Left ventricle myocardium inferior (tissue), 1 donor: ENCODE measurements around the gene PLPP2. TPM values are rescaled to one million over a fixed set of nuclear protein-coding genes. Genes with fewer than 3 reads are reported as not detected.

ENCODE experiments used
- DNase-seq: peaks from one replicate; pipeline ENCODE4 v3.0.0-alpha.2; 2020
- H3K27ac ChIP-seq: fragments of 200-600 bp; replicated peaks from 2 replicates; pipeline ENCODE4 v1.8.0; 2021
- H3K27me3 ChIP-seq: fragments of 200-600 bp; 2 replicates; pipeline ENCODE4 v1.8.0; 2021; ENCODE audit warnings: low read depth
- H3K36me3 ChIP-seq: fragments of 200-600 bp; 2 replicates; pipeline ENCODE4 v1.8.0; 2021
- H3K4me1 ChIP-seq: fragments of 200-600 bp; 2 replicates; pipeline ENCODE4 v1.8.0; 2021
- H3K4me3 ChIP-seq: fragments of 200-600 bp; 2 replicates; pipeline ENCODE4 v1.8.0; 2021; ENCODE audit warnings: mild to moderate bottlenecking, moderate library complexity
- H3K9me3 ChIP-seq: fragments of 200-600 bp; replicated peaks from 2 replicates; pipeline ENCODE4 v1.8.0; 2021
- intact Hi-C: fragments of 100-400 bp; cut with micrococcal nuclease; formaldehyde crosslinking; loops from one replicate; pipeline ENCODE4 v1.11.0; 2022
- total RNA-seq: library from RNA; stranded (reverse); fragmentation: NEBNext Ultra II Directional; extraction: Animal tissue kit (Norgen Biotek cat#: 25700); gene quantifications from one replicate; pipeline ENCODE4 v1.2.1, GENCODE V29; 2021
- TF ChIP-seq, protein P1 (sequence below): fragments of 200-600 bp; IDR thresholded peaks from 2 replicates; pipeline ENCODE4 v1.8.0; 2021; ENCODE audit warnings: antibody characterized with exemption, mild to moderate bottlenecking, borderline replicate concordance
- donor health status: DM: no; HTN: yes; CAD: no; lungs with severe emphysema.

Gene PLPP2
- total RNA-seq, 1 donor from 2014 or later = not detected

DNA sequence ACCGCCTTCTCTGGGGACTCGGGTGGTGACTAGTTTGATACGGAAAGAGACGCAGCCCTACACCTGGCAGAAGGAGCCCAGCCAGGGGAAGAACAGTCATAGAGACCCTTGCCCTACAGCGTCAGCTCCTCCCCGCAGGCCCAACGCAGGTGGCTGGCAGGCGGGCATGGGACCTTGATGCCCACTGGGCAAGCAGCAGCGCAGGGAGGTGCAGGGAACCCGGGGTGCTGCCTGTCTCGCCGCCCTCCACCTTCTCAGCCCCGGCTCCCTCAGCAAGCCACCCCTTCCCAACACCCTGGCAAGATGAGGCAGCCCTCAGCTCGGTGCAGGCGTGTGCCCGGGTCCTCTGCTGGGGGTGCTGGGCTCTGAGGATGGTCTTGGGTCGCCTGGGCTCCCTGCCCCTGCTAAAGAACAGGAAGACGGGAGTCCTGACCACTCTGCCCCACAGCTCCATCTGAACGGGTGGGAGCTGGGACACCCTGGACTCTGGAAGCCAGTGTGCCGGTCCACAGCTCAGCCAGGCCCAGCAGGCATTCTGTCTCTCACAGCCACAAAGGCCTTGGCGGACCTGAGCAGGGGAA lies 44.4 kb upstream of the PLPP2 start:
- TF ChIP-seq, protein P1, sequence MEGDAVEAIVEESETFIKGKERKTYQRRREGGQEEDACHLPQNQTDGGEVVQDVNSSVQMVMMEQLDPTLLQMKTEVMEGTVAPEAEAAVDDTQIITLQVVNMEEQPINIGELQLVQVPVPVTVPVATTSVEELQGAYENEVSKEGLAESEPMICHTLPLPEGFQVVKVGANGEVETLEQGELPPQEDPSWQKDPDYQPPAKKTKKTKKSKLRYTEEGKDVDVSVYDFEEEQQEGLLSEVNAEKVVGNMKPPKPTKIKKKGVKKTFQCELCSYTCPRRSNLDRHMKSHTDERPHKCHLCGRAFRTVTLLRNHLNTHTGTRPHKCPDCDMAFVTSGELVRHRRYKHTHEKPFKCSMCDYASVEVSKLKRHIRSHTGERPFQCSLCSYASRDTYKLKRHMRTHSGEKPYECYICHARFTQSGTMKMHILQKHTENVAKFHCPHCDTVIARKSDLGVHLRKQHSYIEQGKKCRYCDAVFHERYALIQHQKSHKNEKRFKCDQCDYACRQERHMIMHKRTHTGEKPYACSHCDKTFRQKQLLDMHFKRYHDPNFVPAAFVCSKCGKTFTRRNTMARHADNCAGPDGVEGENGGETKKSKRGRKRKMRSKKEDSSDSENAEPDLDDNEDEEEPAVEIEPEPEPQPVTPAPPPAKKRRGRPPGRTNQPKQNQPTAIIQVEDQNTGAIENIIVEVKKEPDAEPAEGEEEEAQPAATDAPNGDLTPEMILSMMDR = no peak
- intact Hi-C loops = no loop called here
- H3K4me3 ChIP-seq = no peak overlapping the region
- H3K36me3 ChIP-seq = peaks cover 49% of the 10 kb centered on the region
- DNase-seq = no peak
- H3K4me1 ChIP-seq = peaks cover 24% of the 10 kb centered on the region
- H3K27me3 ChIP-seq = no peaks in the 10 kb centered on the region
- H3K27ac ChIP-seq = no peak overlapping the region
- H3K9me3 ChIP-seq = peaks cover 3% of the 10 kb centered on the region

DNA sequence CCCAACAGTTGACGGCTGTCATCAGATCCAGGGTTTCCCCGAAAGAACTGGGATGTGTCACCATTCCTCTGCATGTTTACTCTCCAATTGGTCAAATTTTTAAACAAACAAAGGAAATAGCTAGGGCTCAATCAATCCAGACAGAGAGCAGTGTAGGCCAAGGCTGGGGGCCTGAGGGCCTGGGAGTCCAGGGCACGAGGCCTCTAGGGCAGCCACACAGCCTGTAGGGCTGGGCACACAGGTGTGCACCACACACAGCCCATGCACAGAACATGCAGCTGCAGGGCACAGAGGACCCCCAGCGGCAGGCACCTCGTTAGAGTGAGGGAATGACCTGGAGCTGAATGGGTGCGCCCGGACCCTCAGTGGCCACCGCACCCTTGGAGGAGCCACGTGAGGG lies 43.9 kb upstream of the PLPP2 start:
- TF ChIP-seq, protein P1 = no peak
- H3K27me3 ChIP-seq = no peaks in the 10 kb centered on the region
- H3K9me3 ChIP-seq = peaks cover 5% of the 10 kb centered on the region
- peaks cover 49% of the 10 kb centered on the region for H3K36me3 ChIP-seq
- no peak overlapping the region for H3K4me3 ChIP-seq
- DNase-seq = no peak
- intact Hi-C loops = no loop called here
- H3K4me1 ChIP-seq = peaks cover 19% of the 10 kb centered on the region
- H3K27ac ChIP-seq = no peak overlapping the region

DNA sequence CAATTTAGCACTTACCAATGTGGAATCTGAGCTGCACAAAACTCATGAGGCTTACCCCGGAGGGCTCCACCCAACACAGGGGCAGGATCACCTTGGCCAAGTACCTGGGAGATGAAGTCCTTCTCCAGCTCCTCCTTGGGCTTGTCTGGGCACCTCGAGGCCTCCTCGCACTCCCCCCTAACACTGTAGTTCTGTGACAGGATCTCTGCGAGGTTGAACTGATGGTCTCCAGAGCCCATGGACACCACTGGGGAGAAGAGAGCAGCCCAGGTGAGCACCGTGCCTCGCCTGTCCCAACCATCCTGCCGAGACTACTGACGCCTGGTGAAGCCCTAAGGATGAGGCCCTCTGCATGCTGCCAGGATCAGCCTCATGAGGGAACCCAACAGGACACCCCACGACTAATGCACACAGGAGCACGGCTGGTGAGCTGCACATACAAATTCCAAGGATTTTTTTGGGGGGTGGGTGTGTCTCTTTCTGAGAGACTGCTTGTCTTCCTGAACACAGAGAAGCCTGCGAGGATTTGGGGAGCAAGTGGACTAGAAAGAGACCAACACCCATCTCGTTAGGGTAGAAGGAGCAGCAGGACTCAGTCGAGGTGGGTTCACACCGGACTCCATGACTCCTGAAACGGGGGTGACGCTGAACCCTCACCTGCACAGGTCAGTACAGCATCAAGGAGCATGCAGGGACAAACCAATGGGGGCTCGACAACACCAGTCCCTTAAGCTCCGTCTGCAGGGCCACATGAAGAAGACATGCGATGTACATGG lies 43.3 kb upstream of the PLPP2 start:
- peaks cover 5% of the 10 kb centered on the region for H3K9me3 ChIP-seq
- no peak overlapping the region for H3K4me3 ChIP-seq
- intact Hi-C loops = no loop called here
- peaks cover 51% of the 10 kb centered on the region for H3K36me3 ChIP-seq
- H3K27me3 ChIP-seq = no peaks in the 10 kb centered on the region
- H3K4me1 ChIP-seq = peaks cover 13% of the 10 kb centered on the region
- TF ChIP-seq, protein P1 = no peak
- H3K27ac ChIP-seq = no peak overlapping the region
- no peak for DNase-seq

DNA sequence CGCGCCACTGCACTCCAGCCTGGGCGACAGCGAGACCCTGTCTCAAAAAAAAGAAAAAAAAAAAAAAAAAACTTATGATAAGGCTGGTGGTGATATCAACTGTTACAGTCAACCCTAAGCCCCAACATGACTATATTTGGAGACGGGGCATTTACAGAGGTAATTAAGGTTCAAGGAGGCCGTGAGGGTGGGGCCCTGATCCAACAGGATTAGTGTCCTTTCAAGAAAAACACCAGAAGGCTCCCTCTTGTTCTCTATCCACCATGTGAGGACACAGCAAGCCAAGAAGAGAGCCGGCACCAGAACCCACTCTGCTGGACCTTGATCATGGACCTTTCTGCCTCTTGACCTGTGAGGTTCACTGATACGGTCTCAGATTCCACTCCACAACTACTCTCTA lies 39.3 kb upstream of the PLPP2 start:
- H3K27me3 ChIP-seq = no peaks in the 10 kb centered on the region
- DNase-seq = no peak
- H3K9me3 ChIP-seq = peaks cover 14% of the 10 kb centered on the region
- TF ChIP-seq, protein P1 = no peak
- peaks cover 84% of the 10 kb centered on the region for H3K36me3 ChIP-seq
- H3K4me1 ChIP-seq = peaks cover 5% of the 10 kb centered on the region
- no peak overlapping the region for H3K27ac ChIP-seq
- H3K4me3 ChIP-seq = no peak overlapping the region
- intact Hi-C loops = no loop called here

DNA sequence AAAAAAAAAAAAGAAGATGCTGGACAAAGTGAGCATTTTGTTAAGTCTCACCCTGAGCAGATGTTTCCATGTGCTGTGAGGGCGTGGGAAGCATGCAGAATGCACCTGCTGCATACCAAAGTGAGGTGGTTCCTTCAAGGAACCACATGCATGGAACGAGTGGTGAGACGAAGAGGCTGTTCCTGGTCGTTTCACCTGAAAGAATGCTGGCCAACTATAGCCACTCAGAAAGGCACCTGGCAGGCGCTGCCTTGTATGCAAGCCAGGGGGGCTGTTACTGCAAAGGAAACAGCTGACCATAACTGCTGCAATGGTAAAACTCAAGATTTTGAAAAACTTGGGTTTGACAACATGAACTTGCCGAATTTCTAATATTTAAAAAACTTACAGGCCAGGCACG lies 38.7 kb upstream of the PLPP2 start:
- TF ChIP-seq, protein P1 = no peak
- H3K36me3 ChIP-seq = peaks cover 84% of the 10 kb centered on the region
- H3K27me3 ChIP-seq = no peaks in the 10 kb centered on the region
- no peak overlapping the region for H3K4me3 ChIP-seq
- no peak for DNase-seq
- intact Hi-C loops = no loop called here
- H3K9me3 ChIP-seq = peaks cover 14% of the 10 kb centered on the region
- H3K27ac ChIP-seq = no peak overlapping the region
- peaks cover 5% of the 10 kb centered on the region for H3K4me1 ChIP-seq
